Measurements from ENCODE around the gene CSRP2. TPM values are rescaled to one million over a fixed set of nuclear protein-coding genes. Genes with fewer than 3 reads are reported as not detected.

Gene CSRP2
- total RNA-seq, 1 experiment from 2014 or later, result 2.6 TPM

- Mint-ChIP-seq H3K27me3 (ENCODE audit: insufficient read depth, unreplicated experiment) (no peaks in the 10 kb centered on the region), H3K36me3 (ENCODE audit: insufficient read depth, unreplicated experiment) (no peaks in the 10 kb centered on the region), H3K4me3 (ENCODE audit: unreplicated experiment) (no peak overlapping the region), H3K27ac (ENCODE audit: low read depth, unreplicated experiment) (no peak overlapping the region), H3K9me3 (ENCODE audit: unreplicated experiment) (no peaks in the 10 kb centered on the region), H3K4me1 (ENCODE audit: insufficient read depth, unreplicated experiment) (peaks cover 13% of the 10 kb centered on the region)
- ChIA-PET CTCF (no interaction called here), POLR2A (no interaction called here)
- intact Hi-C loops (cut with micrococcal nuclease), result no loop called here
- no TSS peak for BruUV-seq (replicated peaks)
- DNase-seq (ENCODE audit: unreplicated experiment), result no peak
- TF ChIP-seq CTCF (IDR thresholded peaks at IDR 0.05; ENCODE audit: unreplicated experiment), result no peak
These were observed 40.8 kb upstream of the CSRP2 start for GRCh38 chr12:76919383-76920171.

- no peak for TF ChIP-seq CTCF (IDR thresholded peaks at IDR 0.05; ENCODE audit: unreplicated experiment)
- Mint-ChIP-seq H3K9me3 (ENCODE audit: unreplicated experiment) (no peaks in the 10 kb centered on the region), H3K4me3 (ENCODE audit: unreplicated experiment) (no peak overlapping the region), H3K4me1 (ENCODE audit: insufficient read depth, unreplicated experiment) (peaks cover 11% of the 10 kb centered on the region), H3K27me3 (ENCODE audit: insufficient read depth, unreplicated experiment) (no peaks in the 10 kb centered on the region), H3K36me3 (ENCODE audit: insufficient read depth, unreplicated experiment) (no peaks in the 10 kb centered on the region), H3K27ac (ENCODE audit: low read depth, unreplicated experiment) (no peak overlapping the region)
- CTCF ChIA-PET, result interaction anchor here (0.5 to 1.0 kb wide), 3 partner anchors 95 to 463 kb away, joined by 3 to 4 read pairs (median 3); no protein-coding TSS in a partner anchor
- no peak for DNase-seq (ENCODE audit: unreplicated experiment)
- no TSS peak for BruUV-seq (replicated peaks)
- intact Hi-C loops (cut with micrococcal nuclease), result no loop called here
- POLR2A ChIA-PET, result interaction anchor here (1.0 to 1.3 kb wide), 3 partner anchors 9 to 49 kb away, joined by 3 read pairs; no protein-coding TSS in a partner anchor
These were observed 37.3 kb upstream of the CSRP2 start for GRCh38 chr12:76916170-76916540.

GRCh38 chr12:76915361-76916169 is 36.7 kb upstream of the CSRP2 start:
- no TSS peak for BruUV-seq (replicated peaks)
- H3K4me3 Mint-ChIP-seq (ENCODE audit: unreplicated experiment), result no peak overlapping the region
- H3K9me3 Mint-ChIP-seq (ENCODE audit: unreplicated experiment), result no peaks in the 10 kb centered on the region
- POLR2A ChIA-PET, result interaction anchor here (1.0 to 1.3 kb wide), 3 partner anchors 10 to 49 kb away, joined by 3 read pairs; no protein-coding TSS in a partner anchor
- H3K27ac Mint-ChIP-seq (ENCODE audit: low read depth, unreplicated experiment), result no peak overlapping the region
- TF ChIP-seq CTCF (IDR thresholded peaks at IDR 0.05; ENCODE audit: unreplicated experiment), result no peak
- intact Hi-C loops (cut with micrococcal nuclease), result no loop called here
- H3K27me3 Mint-ChIP-seq (ENCODE audit: insufficient read depth, unreplicated experiment), result no peaks in the 10 kb centered on the region
- no peaks in the 10 kb centered on the region for H3K36me3 Mint-ChIP-seq (ENCODE audit: insufficient read depth, unreplicated experiment)
- CTCF ChIA-PET, result interaction anchor here (0.6 to 1.0 kb wide), 2 partner anchors 96 to 306 kb away, joined by 3 to 4 read pairs; no protein-coding TSS in a partner anchor
- H3K4me1 Mint-ChIP-seq (ENCODE audit: insufficient read depth, unreplicated experiment), result peaks cover 8% of the 10 kb centered on the region
- DNase-seq (ENCODE audit: unreplicated experiment), result peak; percentile 17
